Fibroblast of mammary gland (primary cell): Measurements from ENCODE around the gene RNASE1.

Experiments
- DNase-seq: peaks from one replicate; pipeline ENCODE4 v3.0.0-alpha.2; 2010; ENCODE audit warnings: low read depth
- H3K4me3 ChIP-seq: 2 replicates; pipeline ENCODE4 v1.5.1; 2011; ENCODE audit warnings: low read depth, mild to moderate bottlenecking, low read length, moderate library complexity; ENCODE audit not compliant: control insufficient read depth
- TF ChIP-seq, protein P1 (sequence below): conservative IDR thresholded peaks from 2 replicates; pipeline ENCODE4 v1.5.1; 2011; ENCODE audit warnings: low read depth, low read length, inconsistent platforms; ENCODE audit not compliant: control insufficient read depth, insufficient read depth

RNASE1 gene

DNA sequence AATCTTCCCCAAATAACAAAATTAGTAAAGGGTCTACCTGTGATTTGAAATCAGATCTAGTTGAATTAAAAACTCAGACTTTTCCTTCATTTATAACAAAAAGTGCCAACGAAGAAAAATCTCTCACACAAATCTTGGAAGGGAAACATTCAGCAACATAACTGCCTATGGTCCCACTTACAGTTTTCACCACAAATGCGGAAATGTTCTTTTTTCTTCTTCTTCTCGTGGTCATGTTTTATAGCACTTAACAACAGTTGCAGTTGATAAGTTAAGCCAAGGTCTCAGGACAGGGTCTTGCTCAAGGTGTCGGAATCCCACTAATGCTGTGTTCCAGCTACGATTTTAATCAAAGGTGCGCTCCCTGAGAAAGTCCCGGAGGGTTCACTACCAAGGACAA, 11.5 kb downstream of the RNASE1 start:
- no peak overlapping the region for H3K4me3 ChIP-seq
- TF ChIP-seq, protein P1, sequence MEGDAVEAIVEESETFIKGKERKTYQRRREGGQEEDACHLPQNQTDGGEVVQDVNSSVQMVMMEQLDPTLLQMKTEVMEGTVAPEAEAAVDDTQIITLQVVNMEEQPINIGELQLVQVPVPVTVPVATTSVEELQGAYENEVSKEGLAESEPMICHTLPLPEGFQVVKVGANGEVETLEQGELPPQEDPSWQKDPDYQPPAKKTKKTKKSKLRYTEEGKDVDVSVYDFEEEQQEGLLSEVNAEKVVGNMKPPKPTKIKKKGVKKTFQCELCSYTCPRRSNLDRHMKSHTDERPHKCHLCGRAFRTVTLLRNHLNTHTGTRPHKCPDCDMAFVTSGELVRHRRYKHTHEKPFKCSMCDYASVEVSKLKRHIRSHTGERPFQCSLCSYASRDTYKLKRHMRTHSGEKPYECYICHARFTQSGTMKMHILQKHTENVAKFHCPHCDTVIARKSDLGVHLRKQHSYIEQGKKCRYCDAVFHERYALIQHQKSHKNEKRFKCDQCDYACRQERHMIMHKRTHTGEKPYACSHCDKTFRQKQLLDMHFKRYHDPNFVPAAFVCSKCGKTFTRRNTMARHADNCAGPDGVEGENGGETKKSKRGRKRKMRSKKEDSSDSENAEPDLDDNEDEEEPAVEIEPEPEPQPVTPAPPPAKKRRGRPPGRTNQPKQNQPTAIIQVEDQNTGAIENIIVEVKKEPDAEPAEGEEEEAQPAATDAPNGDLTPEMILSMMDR: no peak
- DNase-seq: no peak

DNA sequence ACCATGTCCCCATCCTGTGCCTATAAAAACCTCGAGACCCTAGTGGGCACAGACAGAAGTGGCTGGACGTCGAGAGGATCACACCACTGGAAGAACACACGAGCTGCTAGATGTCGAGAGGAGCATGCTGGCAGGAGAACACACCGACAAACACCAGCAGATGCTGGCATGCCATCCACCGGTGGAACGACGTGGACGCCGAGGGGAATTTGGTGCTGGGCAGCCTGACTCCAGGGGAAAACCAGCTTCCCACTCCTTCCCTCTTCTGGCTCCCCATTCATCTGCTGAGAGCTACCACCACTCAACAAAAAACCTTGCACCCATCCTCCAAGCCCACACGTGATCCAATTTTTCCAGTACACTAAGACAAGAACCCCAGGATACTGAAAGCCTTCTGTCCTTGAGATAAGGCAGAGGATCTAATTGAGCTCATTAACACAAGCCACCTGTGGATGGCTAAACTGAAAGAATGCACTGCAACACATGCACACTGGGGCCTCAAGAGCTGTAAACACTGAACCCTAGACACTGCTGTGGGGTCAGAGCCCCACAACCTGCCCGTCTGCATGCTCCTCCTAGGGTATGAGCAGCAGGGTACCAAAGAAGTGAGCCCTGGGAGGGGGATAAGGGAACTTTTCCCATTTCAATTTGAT, 12.1 kb downstream of the RNASE1 start:
- TF ChIP-seq, protein P1: no peak

DNA sequence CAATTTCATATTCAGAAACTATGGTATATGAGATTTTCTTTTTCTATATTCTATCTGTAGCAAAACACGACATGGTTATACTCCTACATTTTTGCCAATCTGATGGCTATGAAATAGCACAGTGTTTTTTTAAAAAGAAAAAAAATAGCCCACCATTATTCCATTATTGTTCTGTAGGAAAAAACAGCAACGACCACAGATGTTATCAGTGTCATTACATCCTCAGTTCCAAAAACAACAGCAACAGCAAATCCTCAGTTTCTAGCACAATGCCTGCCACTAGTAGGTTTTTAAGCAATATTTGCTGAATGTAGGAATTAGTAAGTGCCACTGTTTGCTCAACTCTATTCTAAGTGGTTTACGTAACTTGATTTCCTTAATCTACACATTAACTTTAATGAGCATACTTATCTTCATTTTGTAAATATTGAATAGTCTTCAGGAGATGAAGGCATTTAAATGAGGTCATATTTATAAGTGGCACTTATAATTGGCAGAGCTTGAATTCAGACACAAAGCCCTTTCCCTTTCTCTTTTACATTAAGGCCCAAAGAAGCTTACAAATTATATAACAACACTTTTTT, 13.3 kb downstream of the RNASE1 start:
- no peak for DNase-seq
- TF ChIP-seq, protein P1: no peak
- no peak overlapping the region for H3K4me3 ChIP-seq

More for the DNA sequence above, 12.1 kb downstream of the RNASE1 start:
- no peak for DNase-seq
- no peak overlapping the region for H3K4me3 ChIP-seq

DNA sequence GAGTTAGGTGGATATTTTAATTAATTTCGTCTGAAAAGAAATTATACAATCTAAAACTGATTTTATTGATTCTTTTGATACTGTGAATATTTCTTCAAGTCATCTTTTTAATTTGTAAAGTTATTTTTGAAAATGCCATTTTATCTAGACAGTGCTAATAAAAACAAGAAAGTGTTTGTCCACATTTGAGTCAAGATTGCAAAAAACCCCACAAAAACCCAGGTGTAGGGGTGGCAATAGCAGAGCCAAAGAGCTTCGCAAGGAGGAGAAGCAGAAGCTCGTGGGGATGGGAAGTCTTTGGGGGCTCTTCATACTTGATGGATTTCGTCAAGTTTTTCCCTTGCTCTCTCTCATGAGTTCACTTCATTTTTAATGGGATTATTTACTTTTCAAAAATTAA, 15.6 kb downstream of the RNASE1 start:
- TF ChIP-seq, protein P1: no peak
- DNase-seq: no peak
- no peak overlapping the region for H3K4me3 ChIP-seq

DNA sequence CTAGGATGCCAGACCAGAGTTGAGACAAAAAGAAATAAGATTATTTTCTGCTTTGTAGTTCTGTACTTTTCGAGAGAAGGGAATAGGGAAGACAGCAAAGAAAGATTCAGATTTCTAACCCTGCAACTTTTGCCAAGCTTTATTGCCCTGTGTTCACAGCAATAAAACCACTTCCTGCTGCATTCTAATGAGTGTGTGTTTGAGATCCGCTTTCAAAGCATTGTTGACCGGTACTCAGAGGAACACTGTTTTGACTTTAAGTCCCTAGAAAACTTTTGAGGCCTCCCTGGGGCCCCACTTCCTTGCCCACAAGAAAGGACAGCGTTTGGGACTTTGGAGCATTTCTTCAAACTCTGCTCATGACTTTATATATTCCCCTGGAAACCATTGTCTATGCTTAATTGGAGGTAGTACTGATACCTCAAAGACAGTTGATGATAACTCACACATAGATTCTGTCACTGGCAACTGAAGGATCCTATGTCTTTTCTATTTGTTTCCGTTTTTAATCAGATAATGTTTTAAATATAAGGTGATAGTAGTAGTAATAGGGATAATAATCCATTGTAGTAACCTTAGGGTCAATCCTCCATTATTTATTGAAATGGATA, 20.3 kb downstream of the RNASE1 start:
- DNase-seq: no peak
- TF ChIP-seq, protein P1: no peak
- no peak overlapping the region for H3K4me3 ChIP-seq

DNA sequence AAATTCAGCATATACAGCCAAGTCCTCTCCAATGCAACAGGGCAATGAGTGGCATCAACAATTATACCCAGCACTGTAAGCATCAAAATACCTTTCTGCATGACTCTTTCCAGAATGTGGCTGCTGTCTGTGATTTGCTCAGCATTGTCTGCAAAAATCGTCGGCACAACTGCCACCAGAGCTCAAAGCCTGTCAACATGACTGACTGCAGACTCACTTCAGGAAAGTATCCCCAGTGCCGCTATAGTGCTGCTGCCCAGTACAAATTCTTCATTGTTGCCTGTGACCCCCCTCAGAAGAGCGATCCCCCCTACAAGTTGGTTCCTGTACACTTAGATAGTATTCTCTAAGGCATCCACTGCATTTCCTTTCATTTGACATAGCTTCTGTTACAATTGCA, 20.8 kb downstream of the RNASE1 start:
- H3K4me3 ChIP-seq: no peak overlapping the region

More for the DNA sequence above, 20.8 kb downstream of the RNASE1 start:
- DNase-seq: no peak
- TF ChIP-seq, protein P1: no peak
